GM21576 (cell line): Measurements from ENCODE around the gene FRMPD4.

Experiments
- ATAC-seq: cut with Tn5 transposase; IDR thresholded peaks from one replicate; pipeline ENCODE4 v1.9.1; 2021; ENCODE audit warnings: mild to moderate bottlenecking, moderate library complexity; ENCODE audit not compliant: unreplicated experiment

Gene FRMPD4

GRCh38 chrX:12423346-12423745 is 285.1 kb downstream of the FRMPD4 start:
- ATAC-seq: no peak

DNA sequence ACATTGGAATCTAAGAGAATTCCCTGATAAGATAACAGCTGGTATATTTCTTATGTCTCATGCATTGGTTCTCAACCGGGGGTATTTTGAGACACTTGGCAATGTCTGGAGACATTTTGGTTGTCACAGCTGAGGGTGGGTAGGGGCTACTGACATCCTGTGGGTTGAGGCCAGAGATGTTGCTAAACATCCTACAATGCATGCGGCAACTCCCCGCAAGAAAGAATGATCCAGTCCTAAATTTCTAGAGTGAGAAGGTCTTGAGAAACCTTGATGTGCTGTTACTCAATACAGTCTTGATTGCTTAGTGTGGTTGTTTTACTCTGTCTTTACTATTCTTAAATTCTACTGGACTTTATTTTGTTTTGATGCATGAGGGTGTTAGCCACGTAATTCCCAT is 287.2 kb downstream of the FRMPD4 start:
- no peak for ATAC-seq

- ATAC-seq: no peak
These were observed 288.1 kb downstream of the FRMPD4 start for GRCh38 chrX:12426420-12426819.

GRCh38 chrX:12434493-12434892 is 296.2 kb downstream of the FRMPD4 start:
- no peak for ATAC-seq

DNA sequence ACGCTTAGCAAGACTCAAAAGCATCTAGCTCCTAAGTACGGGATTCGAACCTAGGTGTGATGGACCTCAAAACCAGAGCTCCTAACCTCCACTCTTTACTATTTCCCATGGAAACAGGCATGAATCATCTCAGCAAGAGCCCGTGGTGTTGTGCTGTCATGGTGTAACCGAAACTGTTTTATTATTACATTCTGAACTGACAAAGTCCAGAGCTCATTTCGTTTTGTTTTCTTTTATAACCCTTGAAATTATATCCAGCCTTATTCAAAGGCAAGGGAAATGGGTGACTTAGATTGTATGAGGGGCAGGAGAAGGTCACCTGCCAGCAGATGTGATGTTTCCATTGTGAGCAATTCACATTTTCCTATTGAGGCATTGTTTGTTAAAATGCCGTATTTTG is 301.1 kb downstream of the FRMPD4 start:
- no peak for ATAC-seq

DNA sequence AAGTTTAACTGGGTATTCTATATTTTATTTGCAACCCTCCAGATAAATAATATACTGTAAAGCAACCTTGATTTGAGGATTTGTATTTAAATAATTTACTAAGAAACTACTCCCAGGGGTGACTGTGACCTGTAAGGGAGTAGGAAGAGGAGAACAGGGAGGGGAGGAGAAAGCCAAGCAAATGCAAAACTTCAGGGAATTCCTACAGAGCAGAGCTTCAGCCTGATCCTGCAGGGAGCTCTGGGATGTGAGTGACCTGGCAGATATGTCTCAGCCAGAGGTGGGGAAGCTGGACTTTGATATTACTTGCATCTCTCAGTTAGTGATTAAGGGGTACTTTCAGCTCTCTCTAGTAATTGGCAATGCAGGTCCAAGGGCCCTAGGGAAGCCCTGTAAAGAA is 302.0 kb downstream of the FRMPD4 start:
- ATAC-seq: no peak

DNA sequence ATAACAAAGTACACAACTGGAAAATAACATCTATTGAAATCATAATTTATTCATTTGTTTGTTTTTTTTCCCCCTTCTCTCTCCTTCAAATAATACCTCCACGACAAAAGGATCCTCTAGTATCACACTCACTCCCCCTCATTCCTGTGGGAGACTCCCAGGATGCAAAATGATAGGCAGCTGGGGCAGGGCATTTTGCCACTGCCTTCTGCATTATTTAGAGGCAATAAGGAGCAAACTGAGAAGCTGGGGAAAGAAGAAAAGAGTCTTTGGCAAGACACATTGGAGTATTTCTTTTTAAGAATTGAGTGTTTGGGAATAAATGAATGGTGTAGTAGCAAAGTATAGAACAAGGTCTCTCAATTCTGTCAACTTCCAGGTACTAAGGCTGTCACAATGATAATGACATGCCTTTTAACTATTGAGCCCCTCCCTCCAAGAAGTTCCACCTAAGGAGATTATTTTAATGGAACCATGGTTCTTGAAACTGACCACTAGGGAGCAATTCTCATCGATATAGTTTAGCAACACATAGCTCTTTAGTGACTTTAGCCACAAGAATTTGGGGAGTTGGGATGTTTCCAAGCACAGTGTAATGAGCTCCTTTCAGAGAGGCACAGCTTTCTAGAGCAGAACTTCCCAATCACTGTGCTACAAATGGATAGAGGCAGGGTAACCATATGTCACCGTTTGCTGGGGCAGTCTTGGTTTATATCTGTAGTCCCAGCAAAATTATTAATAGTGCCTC is 303.3 kb downstream of the FRMPD4 start:
- no peak for ATAC-seq

GRCh38 chrX:12443534-12444098 is 305.3 kb downstream of the FRMPD4 start:
- peak; percentile 93 for ATAC-seq

DNA sequence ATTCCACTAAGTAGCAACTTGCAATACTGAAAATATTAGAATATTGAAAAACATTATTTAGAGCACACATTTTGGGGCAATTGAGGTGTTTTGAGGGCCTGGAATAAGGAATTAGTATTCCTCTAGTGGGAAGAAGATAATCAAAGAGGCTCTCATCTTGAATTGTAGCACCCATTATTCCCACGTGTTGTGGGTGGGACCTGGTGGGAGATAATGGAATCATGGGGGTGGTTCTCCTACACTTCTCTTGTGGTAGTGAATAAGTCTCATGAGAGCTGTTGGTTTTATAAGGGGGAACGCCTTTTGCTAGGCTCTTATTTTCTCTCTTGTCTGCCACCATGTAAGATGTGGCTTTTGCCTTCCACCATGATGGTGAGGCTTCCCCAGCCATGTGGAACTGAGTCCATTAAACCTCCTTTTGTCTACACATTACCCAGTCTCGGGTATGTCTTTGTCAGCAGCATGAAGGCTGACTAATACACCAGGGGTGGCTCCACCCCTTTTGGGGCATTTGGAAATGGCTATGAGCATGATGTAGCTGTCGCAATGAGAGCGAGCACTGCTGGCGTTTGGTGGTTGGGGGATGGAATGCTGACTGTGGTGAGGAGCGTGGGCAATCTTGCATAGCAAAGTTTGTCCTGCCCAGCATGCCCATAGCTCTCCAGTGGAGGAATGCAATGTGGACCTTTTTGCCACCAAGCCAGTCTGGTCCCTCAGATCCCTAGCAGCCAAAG is 308.2 kb downstream of the FRMPD4 start:
- ATAC-seq: no peak

DNA sequence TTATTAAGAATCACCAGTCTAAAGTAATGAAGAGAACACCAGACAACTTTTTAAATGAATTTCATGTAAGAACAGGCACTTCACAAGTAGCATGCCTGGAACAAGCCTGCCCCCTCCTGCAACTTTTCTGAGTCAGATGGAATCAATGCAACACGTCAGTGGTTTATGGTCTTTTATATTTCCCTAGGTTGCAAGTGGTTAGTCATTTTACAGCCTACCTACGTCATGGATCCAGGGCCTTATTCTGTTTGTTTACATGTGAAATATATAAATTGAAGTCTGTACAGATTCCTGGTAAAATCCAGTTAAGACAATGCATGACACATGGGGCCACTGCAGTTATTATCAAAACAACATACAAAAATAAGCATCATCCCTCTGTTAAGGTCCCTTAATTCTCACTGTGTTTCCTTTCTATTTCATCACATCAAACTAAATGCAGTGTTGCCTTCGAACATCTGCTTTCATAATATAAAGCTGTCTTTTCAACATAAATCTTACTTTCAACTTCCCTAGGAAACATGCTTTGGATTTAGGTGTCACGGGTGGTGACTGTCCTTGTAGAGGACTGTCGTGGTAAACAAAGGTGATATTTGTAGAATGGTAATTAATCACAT is 309.3 kb downstream of the FRMPD4 start:
- ATAC-seq: no peak

GRCh38 chrX:12452268-12452667 is 314.0 kb downstream of the FRMPD4 start:
- ATAC-seq: no peak

DNA sequence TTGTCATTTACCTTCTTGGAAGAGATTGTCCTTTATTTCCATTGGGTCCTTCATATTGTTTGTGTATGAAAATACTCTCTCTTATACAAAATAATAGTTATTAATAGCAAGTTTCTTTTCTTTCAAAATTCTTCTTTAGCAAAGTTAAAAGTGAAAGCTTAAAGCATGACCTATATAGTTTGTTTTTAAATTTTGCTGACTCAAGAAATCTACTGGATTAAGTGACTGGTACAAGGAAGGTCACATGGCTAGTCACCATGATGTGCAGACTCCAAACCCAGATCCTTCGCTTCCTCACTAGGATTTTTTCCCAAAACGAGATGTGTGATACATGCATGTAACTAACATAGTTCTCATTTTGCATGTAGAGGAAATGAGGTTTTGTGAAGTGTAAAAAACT is 322.7 kb downstream of the FRMPD4 start:
- ATAC-seq: no peak

DNA sequence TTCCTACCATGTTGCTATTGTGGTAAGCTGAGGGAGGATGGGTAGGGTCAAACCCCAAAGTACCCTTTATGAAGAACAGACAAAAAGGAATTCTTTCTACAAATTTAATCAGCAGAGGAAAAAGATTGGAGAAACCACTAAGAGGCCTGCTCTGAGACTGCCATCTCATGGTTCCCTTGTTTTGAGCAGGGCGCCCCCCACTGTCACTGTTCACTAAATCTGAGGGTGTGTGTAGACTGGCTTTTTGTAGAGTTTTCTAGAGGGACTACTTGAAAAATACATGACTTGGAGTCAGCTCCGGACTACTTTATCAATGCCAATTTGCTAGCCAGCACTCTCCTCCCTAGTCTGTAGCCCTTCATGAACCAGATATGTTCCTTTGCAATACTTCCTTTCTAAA is 324.8 kb downstream of the FRMPD4 start:
- ATAC-seq: no peak

- ATAC-seq: no peak
These were observed 325.6 kb downstream of the FRMPD4 start for GRCh38 chrX:12463873-12464272.

DNA sequence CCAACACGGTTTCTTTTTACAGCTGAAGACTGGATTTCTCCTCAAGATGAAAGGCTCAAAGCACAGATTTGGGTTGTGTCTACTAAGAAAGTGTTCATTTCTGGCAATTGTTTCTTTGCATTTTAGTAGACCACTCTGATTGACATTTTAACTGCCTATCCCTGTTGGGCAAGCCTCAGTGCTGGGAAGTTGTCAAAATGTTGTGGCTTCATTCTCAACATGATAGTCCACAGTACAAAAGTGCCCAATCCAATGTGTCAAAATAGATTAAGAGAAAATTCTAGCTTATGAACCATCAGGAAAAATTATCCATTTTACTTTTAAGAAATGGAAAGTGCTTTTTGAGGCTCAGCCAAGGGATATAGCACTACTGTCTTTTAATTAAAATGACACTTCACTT is 329.0 kb downstream of the FRMPD4 start:
- no peak for ATAC-seq

DNA sequence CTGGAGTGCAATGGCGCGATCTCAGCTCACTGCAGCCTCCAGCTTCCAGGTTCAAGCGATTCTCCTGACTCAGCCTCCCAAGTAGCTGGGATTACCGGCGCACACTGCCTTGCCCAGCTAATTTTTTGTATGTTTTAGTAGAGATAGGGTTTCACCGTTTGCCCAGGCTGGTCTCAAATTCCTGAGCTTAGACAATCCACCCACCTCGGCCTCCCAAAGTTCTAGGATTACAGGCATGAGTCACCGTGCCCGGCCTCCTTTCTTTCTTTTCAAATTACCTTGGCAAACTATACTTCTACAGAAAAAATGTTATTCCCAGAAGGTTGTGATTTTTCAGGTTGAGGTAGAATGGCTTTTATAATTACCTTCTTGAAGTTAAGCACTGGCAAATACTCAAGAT is 331.0 kb downstream of the FRMPD4 start:
- no peak for ATAC-seq

DNA sequence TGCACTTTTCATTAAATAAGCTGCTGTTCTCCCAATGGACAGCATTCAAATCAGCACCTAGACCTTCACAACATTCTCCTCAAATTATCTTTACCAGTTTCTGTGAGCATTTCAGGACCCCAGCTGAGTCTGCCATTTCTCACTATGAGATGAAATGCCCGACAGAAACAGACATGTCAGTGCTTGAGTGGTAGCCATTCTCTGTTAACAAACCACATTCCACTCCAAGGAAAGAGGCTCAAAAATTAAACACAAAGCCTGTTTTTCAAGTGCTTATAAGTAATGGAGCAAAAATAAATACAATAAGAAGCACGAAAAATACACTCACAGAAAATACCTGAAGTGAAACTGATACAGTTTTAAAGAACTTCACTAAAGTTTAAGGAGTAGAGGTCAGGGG is 332.8 kb downstream of the FRMPD4 start:
- no peak for ATAC-seq

GRCh38 chrX:12480956-12481355 is 342.7 kb downstream of the FRMPD4 start:
- no peak for ATAC-seq

DNA sequence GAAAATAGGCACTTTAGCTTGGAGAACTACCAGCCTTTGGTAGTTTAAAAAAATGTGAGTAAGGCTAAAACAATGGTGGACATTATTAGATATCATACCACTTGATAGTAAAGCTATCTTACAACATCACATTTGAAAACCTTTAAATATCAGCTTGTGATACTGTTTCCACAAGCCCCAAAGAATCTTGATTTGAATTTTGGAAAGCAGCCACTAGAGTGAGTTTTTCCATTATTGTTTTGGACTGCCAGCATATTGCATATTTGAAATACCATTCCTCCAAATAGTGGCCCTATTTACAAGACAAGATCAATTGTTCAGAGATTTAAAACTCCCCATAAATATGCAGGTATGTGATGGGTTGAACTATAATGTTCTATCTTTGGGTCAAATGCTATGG is 349.9 kb downstream of the FRMPD4 start:
- ATAC-seq: no peak

DNA sequence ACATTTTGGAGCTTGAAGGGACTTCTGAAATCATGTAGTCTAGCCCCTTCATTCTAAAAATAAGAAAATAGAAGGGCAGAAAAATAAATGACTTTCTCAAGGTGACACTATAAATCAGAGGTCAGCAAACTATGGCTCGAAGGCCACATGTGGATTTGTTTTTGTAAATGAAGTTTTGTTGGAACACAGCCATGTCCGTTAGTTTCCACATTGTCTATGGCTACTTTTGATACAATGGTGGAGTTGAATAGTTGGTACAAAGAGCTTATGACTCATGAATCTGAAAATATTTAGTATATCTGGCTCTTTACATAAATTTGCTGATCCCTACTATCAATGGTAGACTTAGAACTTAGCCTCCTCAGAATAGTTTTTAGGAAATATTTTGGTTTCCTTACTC is 350.5 kb downstream of the FRMPD4 start:
- no peak for ATAC-seq

- no peak for ATAC-seq
These were observed 351.1 kb downstream of the FRMPD4 start for GRCh38 chrX:12489341-12489740.
